ENCODE measurements around the gene C6orf52. TPM values are rescaled to one million over a fixed set of nuclear protein-coding genes. Genes with fewer than 3 reads are reported as not detected.
"Not testable (repeated sequence)": the region's sequence is repeated elsewhere in the genome, so short reads cannot be mapped to it uniquely, and the experiment has no call there.

Gene C6orf52
- total RNA-seq, 1 donor from 2014 or later, result 1.7 TPM

DNA sequence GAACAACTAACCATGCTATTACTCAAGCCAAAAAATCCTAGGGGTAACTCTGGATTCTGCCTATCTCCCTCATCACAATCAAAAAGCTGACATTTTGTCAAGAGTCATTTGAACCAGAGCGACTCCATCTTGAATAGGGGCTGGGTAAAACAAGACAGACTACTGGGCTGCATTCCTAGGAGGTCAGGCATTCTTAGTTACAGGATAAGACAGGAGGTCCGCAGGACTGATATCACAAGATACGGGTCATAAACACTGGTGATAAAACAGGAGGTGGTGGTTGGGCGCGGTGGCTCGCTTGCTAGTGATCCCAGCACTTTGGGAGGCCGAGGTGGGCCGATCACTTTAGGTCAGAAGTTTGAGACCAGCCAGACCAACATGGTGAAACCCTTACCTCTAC is 32.2 kb downstream of the C6orf52 start:
- no peaks in the 10 kb centered on the region for H3K36me3 Mint-ChIP-seq (ENCODE audit: low read depth)
- no peak overlapping the region for H3K27ac Mint-ChIP-seq
- peaks cover 7% of the 10 kb centered on the region for H3K9me3 Mint-ChIP-seq
- H3K4me1 Mint-ChIP-seq (ENCODE audit: low read depth), result no peaks in the 10 kb centered on the region
- intact Hi-C loops (cut with micrococcal nuclease), result no loop called here
- no peak for DNase-seq (ENCODE audit: low spot score)
- no peak overlapping the region for H3K4me3 Mint-ChIP-seq (ENCODE audit: low read depth)
- H3K27me3 Mint-ChIP-seq (ENCODE audit: low read depth), result peaks cover 16% of the 10 kb centered on the region

DNA sequence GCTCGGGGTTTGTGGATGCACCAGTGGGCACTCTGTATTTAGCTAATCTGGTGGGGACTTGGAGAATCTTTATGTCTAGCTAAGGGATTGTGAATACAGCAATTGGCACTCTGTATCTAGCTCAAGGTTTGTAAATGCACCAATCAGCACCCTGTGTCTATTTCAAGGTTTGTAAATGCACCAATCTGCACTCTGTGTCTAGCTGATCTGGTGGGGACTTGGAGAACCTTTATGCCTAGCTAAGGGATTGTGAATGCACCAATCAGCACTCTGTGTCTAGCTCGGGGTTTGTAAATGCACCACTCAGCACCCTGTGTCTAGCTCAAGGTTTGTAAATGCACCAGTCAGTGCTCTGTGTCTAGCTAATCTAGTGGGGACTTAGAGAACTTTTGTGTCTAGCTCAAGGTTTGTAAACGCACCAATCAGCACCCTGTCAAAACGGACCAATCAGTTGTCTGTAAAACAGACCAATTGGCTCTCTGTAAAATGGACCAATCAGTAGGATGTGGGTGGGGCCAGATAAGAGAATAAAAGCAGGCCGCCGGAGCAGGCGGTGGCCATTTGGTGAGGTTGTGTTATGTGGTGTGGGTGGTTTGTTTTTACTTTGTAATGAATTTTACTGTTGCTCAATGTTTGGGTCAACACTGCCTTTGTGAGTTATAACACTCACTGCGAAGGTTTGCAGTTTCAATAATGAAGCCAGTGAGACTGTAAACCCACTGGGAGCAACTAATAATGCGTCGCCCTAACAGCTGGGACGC is 33.8 kb downstream of the C6orf52 start:
- DNase-seq (ENCODE audit: low spot score); intact Hi-C loops (cut with micrococcal nuclease); H3K4me1 Mint-ChIP-seq (ENCODE audit: low read depth); H3K27ac Mint-ChIP-seq; H3K36me3 Mint-ChIP-seq (ENCODE audit: low read depth); H3K9me3 Mint-ChIP-seq; H3K4me3 Mint-ChIP-seq (ENCODE audit: low read depth): not testable (repeated sequence)
- peaks cover 12% of the 10 kb centered on the region for H3K27me3 Mint-ChIP-seq (ENCODE audit: low read depth)

DNA sequence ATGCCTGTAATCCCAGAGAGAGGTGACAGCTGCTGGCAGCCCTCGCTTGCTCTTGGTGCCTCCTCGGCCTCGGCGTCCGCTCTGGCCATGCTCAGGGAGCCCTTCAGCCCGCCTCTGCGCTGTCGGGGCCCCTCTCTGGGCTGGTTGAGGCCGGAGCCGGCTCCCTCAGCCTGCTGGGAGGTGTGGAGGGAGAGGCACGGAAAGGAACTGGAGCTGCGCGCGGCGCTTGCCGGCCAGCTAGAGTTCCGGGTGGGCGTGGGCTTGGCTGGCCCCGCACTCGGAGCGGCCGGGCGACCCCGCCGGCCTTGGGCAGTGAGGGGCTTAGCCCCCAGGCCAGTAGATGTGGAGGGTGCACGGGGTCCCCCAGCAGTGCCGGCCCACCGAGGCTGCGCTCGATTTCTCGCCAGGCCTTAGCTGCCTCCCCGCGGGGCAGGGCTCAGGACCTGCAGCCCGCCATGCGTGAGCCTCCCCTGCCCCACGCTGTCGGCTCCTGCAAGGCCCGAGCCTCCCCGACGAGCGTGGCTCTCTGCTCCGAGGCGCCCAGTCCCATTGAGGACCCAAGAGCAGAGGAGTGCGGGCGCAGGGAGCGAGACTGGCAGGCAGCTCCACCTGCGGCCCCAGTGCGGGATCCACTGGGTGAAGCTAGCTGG is 34.6 kb downstream of the C6orf52 start:
- intact Hi-C loops (cut with micrococcal nuclease), result no loop called here
- Mint-ChIP-seq H3K9me3 (no peaks in the 10 kb centered on the region), H3K36me3 (ENCODE audit: low read depth) (no peaks in the 10 kb centered on the region), H3K4me1 (ENCODE audit: low read depth) (peaks cover 10% of the 10 kb centered on the region), H3K4me3 (ENCODE audit: low read depth) (no peak overlapping the region), H3K27me3 (ENCODE audit: low read depth) (peaks cover 16% of the 10 kb centered on the region), H3K27ac (no peak overlapping the region)
- no peak for DNase-seq (ENCODE audit: low spot score)

DNA sequence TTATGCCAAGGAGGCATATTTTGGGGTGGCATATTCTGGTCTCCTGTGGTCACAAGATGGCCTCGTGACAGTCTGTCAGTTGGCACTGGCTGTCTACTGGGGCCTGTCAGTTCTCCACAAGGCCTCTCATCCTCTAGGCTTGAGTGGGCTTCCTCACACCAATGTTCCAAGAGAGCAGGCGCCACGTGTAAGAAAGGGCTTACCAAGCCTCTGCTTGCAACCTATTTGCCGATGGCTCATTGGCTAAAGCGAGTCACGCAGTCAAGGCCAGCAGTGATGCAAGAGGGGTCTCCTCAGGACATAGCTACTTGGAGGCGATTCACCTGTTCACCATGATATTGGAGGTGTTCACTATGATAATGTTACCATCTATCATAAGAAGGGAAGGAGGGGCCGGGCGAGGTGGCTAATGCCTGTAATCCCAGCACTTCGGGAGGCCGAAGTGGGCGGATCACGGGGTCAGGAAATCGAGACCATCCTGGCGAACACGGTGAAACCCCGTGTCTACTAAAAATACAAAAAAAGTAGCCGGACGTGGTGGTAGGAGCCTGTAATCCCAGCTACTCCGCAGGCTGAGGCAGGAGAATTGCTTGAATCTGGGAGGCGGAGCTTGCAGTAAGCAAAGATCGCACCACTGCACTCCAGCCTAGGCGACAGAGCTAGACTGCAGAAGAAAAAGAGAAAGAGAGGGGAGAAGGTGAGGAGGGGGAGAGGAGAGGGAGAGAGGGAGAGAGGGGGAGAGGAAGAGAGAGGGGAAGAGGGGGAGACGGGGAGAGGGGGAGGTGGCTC is 35.3 kb downstream of the C6orf52 start:
- Mint-ChIP-seq H3K36me3 (ENCODE audit: low read depth) (no peaks in the 10 kb centered on the region), H3K4me1 (ENCODE audit: low read depth) (peaks cover 10% of the 10 kb centered on the region), H3K27me3 (ENCODE audit: low read depth) (peaks cover 11% of the 10 kb centered on the region), H3K4me3 (ENCODE audit: low read depth) (peak overlapping the region; percentile 30), H3K9me3 (no peaks in the 10 kb centered on the region), H3K27ac (no peak overlapping the region)
- intact Hi-C loops (cut with micrococcal nuclease), result no loop called here
- DNase-seq (ENCODE audit: low spot score), result no peak

DNA sequence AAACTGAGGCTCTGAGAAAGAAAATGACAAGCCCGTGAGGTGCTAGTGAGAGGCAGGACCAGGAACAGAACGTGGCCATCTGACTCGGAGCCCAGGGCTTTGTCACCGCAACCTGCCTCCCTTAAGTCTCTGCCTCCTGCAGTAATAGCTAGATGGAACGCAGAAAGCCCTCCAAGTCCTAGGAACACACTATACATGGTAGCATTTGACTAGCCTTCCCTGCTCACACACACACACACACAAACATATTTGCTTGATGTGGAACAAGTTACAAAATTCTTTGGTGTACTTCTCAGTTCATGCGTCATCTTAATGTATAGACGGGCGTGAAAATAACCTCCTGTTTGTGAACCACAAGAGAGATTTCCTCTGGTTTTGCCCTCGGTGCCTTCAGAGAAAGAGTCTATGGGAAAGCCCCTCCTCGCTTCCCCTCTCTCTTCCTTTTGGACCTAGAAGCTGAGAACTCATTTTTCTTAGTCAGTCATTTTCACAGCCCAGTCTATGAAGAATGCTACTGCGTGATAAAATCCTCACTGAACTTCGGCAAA is 38.8 kb downstream of the C6orf52 start:
- Mint-ChIP-seq H3K36me3 (ENCODE audit: low read depth) (no peaks in the 10 kb centered on the region), H3K4me1 (ENCODE audit: low read depth) (peaks cover 10% of the 10 kb centered on the region), H3K4me3 (ENCODE audit: low read depth) (peak overlapping the region; percentile 18), H3K27me3 (ENCODE audit: low read depth) (peaks cover 15% of the 10 kb centered on the region), H3K27ac (no peak overlapping the region), H3K9me3 (no peaks in the 10 kb centered on the region)
- intact Hi-C loops (cut with micrococcal nuclease), result no loop called here
- no peak for DNase-seq (ENCODE audit: low spot score)

DNA sequence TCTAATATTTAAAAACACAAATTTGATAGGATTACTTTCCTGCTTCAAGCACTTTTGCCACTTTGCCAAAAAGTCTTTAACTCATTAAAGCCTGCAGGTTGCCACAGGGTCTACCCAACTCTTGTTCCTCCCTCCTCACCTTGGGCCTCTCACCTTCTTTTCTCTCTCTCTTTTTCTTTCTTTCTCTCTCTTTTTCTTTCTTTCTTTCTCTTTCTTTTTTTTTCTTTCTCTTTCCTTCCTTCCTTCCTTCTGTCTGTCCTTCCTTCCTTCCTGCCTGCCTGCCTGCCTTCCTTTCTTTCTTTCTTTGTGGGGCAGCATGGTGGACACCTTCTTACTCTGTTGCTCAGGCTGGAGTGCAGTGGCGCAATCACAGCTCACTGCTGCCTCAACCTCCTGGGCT is 50.2 kb downstream of the C6orf52 start:
- Mint-ChIP-seq H3K4me1 (ENCODE audit: low read depth) (peaks cover 7% of the 10 kb centered on the region), H3K27me3 (ENCODE audit: low read depth) (peaks cover 13% of the 10 kb centered on the region), H3K27ac (no peak overlapping the region), H3K9me3 (no peaks in the 10 kb centered on the region), H3K4me3 (ENCODE audit: low read depth) (no peak overlapping the region), H3K36me3 (ENCODE audit: low read depth) (no peaks in the 10 kb centered on the region)
- intact Hi-C loops (cut with micrococcal nuclease), result no loop called here
- no peak for DNase-seq (ENCODE audit: low spot score)

DNA sequence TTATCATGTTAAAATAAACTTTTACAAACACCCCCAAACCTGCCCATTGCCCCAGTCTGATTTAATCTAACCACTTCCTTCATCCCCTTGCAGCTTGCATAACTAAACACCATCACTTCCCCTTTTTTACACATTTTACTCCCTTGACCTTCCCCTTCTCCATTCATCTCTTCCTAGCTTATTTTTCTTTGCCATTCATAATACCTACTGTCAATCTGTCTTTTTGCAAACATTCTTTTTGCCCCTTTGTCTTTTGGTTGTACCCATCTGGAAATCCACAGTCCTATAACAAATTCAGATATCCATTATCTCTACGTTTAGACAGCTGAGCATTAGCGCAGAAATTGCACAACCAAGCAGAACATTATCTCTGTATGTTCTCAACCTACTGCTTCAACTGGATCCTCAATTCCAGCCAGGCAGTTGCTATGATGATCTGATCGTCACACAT is 51.2 kb downstream of the C6orf52 start:
- Mint-ChIP-seq H3K27ac (no peak overlapping the region), H3K36me3 (ENCODE audit: low read depth) (no peaks in the 10 kb centered on the region), H3K9me3 (no peaks in the 10 kb centered on the region), H3K27me3 (ENCODE audit: low read depth) (peaks cover 13% of the 10 kb centered on the region), H3K4me3 (ENCODE audit: low read depth) (no peak overlapping the region), H3K4me1 (ENCODE audit: low read depth) (peaks cover 7% of the 10 kb centered on the region)
- DNase-seq (ENCODE audit: low spot score), result no peak
- intact Hi-C loops (cut with micrococcal nuclease), result no loop called here

DNA sequence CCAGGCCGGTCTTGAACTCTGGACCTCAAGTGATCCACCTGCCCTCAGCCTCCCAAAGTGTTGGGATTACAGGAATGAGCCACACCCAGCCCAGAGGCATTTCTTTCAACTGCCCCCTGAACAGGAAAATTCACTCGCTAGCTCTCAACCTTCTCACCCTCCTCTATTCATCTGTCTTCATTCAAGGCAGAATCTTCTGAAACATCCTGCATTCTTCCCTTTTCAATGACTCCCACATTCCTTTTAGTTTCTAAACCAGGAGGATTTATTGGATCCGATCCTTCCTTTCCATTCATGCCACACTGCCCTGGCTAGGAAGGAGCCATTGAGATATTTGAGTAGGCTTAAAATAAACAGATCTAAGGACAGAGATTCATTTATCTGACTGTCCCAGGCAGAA is 52.9 kb downstream of the C6orf52 start:
- no peak for DNase-seq (ENCODE audit: low spot score)
- H3K27me3 Mint-ChIP-seq (ENCODE audit: low read depth), result peaks cover 13% of the 10 kb centered on the region
- peaks cover 7% of the 10 kb centered on the region for H3K4me1 Mint-ChIP-seq (ENCODE audit: low read depth)
- no peaks in the 10 kb centered on the region for H3K9me3 Mint-ChIP-seq
- no peak overlapping the region for H3K4me3 Mint-ChIP-seq (ENCODE audit: low read depth)
- intact Hi-C loops (cut with micrococcal nuclease), result no loop called here
- H3K36me3 Mint-ChIP-seq (ENCODE audit: low read depth), result no peaks in the 10 kb centered on the region
- H3K27ac Mint-ChIP-seq, result no peak overlapping the region

DNA sequence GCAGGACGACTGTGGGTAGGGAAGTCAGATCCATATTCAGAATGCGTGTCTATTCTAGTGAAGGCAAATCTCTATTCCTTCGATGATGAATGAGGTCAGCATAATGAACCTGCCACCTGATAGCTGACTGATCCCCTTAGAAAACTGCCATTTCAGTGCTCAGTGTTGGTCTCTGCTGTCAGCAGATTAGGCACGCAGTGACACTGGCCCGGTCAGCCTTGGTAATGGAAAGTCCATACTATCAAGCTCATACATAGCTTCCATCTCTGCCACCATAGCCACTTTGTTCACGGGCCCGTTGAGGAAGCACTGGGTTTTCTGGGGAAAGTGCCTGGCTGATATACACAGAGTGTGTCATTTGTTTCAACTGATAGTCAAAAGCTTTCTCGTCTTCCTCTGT is 54.0 kb downstream of the C6orf52 start:
- Mint-ChIP-seq H3K27ac (no peak overlapping the region), H3K27me3 (ENCODE audit: low read depth) (peaks cover 13% of the 10 kb centered on the region), H3K4me3 (ENCODE audit: low read depth) (no peak overlapping the region), H3K4me1 (ENCODE audit: low read depth) (peaks cover 7% of the 10 kb centered on the region), H3K9me3 (no peaks in the 10 kb centered on the region), H3K36me3 (ENCODE audit: low read depth) (no peaks in the 10 kb centered on the region)
- no peak for DNase-seq (ENCODE audit: low spot score)
- intact Hi-C loops (cut with micrococcal nuclease), result no loop called here

DNA sequence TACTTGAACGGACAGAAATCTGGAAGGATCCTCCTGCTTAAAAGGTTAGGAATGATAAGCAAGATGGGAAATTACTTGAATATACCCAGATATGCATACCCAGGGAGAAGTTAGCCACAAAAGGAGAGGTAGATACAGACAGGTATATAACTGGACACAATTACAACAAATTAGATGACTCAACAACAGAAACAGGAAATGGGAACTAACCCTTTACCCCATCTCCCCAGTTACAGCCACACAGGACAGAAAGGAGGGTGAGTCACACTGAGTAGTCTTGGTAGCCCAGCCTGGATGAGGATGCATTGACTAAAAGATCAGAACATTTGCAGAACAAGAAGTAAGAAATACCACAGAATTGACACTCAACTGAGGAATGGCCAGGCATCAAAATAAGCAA is 61.2 kb downstream of the C6orf52 start:
- no peak for DNase-seq (ENCODE audit: low spot score)
- peaks cover 6% of the 10 kb centered on the region for H3K4me1 Mint-ChIP-seq (ENCODE audit: low read depth)
- H3K27me3 Mint-ChIP-seq (ENCODE audit: low read depth), result peaks cover 2% of the 10 kb centered on the region
- H3K9me3 Mint-ChIP-seq, result no peaks in the 10 kb centered on the region
- no peak overlapping the region for H3K4me3 Mint-ChIP-seq (ENCODE audit: low read depth)
- no peak overlapping the region for H3K27ac Mint-ChIP-seq
- intact Hi-C loops (cut with micrococcal nuclease), result no loop called here
- no peaks in the 10 kb centered on the region for H3K36me3 Mint-ChIP-seq (ENCODE audit: low read depth)

DNA sequence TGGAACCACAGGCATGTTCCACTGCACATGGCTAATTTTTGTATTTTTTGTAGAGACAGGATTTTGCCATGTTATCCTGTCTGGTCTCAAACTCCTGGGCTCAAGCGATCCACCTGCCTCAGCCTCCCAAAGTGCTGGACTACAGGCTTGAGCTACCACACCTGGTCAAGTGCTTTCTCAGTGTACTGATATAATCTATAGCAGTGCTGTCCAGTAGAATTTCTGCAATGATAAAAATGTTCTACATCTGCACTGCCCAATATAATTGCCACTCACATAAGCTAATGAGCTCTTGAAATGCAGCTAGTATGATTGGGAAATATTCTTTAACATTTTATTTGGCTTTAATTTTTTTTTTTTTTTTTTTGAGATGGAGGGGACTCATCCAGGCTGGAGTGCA is 64.2 kb downstream of the C6orf52 start:
- H3K9me3 Mint-ChIP-seq, result no peaks in the 10 kb centered on the region
- intact Hi-C loops (cut with micrococcal nuclease), result no loop called here

DNA sequence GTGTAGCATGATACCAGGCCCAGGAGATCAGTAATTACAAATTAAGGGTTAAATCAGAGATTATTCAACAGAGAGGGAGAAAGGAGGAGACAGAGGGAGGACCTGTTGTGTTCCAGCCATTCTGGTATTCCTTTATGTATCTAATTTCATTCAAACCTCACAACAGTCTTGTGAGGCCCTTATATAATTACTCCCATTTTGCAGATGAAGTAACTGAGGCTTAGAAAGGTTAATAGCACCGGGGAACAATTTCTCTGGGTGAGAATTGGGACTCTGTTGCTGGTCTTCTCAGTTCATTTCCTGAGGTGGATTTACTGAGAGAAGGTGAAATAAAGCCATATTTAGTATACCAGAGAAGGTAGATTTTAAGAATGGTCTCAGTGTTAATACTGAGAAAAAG is 66.6 kb downstream of the C6orf52 start:
- intact Hi-C loops (cut with micrococcal nuclease), result no loop called here
- H3K36me3 Mint-ChIP-seq (ENCODE audit: low read depth), result peaks cover 5% of the 10 kb centered on the region
- no peak overlapping the region for H3K27ac Mint-ChIP-seq
- H3K4me1 Mint-ChIP-seq (ENCODE audit: low read depth), result no peaks in the 10 kb centered on the region
- no peak for DNase-seq (ENCODE audit: low spot score)
- no peak overlapping the region for H3K4me3 Mint-ChIP-seq (ENCODE audit: low read depth)
- H3K27me3 Mint-ChIP-seq (ENCODE audit: low read depth), result no peaks in the 10 kb centered on the region
- no peaks in the 10 kb centered on the region for H3K9me3 Mint-ChIP-seq

More for the DNA sequence above, 64.2 kb downstream of the C6orf52 start:
- H3K27me3 Mint-ChIP-seq (ENCODE audit: low read depth), result no peaks in the 10 kb centered on the region
- H3K27ac Mint-ChIP-seq, result no peak overlapping the region
- DNase-seq (ENCODE audit: low spot score), result no peak
- no peak overlapping the region for H3K4me3 Mint-ChIP-seq (ENCODE audit: low read depth)
- H3K36me3 Mint-ChIP-seq (ENCODE audit: low read depth), result no peaks in the 10 kb centered on the region
- peaks cover 6% of the 10 kb centered on the region for H3K4me1 Mint-ChIP-seq (ENCODE audit: low read depth)
